Spleen (tissue), 7 donors: ENCODE data around the gene PSMD13.
A peak's percentile ranks its signal among the peaks of the same experiment; 100 is the strongest.

Source experiments
- CTCF ChIP-seq, 11 experiments: fragments of 200-600 bp in 7 of 11; fragments of 450-650 bp in 4 of 11; sonication (generic) in 4 of 11; IDR thresholded peaks in 8 of 11; conservative IDR thresholded peaks in 3 of 11; 1 replicate in 7 of 11; 2 replicates in 4 of 11; pipeline versions ENCODE4 v1.4.0 to v1.8.0; 2016 to 2021; ENCODE audit warnings: antibody characterized with exemption in 11 of 11, inconsistent platforms in 4 of 11, mild to moderate bottlenecking in 1 of 11
- POLR2A ChIP-seq, 3 donors: fragments of 450-650 bp; IDR thresholded peaks; one replicate each; pipeline ENCODE4 v1.5.1; 2017; ENCODE audit warnings: antibody characterized with exemption in 3 of 3, mild to moderate bottlenecking in 1 of 3
- POLR2AphosphoS5 ChIP-seq, 3 donors: sonication (generic); formaldehyde crosslinking; IDR thresholded peaks; one replicate each; pipeline ENCODE4 v1.5.1; 2017; ENCODE audit warnings: antibody characterized with exemption in 3 of 3
- donor health status: DM: no; HTN: no; CAD: no; lungs with moderate emphysema.
- donor health status: DM: no; HTN: no; CAD: no.
- donor health status: DM: no; HTN: no; CAD: no.

DNA sequence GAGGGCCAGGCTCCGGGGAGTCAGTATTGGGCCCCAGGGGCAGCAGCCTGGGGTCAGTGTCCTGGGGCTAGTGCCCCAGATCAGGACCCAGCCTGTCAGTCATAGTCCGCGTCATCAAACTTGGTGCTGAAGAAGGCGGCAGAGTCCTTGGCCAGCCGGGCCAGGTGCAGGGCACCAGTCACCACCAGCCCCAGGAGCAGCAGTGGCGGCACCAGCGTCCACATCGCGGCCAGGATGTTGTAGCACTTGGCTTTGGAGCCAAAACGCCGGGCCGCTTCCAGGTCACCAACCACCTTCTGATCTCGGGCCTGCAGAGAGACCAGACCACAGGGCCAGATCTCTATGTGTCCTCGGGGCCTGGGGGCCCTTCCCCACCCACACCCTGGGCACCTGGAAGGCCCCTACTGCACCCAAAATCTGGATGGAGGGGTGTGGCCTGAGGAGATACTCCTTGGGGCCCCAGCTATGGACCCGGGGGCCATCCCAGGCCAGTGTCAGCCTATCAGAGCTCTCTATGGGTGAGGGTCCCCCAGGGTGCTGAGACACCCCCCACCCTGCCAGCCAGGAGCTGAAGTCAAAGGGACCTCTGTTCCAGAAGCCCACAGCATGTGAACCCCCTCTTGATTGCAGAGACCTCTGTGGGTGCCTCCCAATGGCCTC is 61.8 kb downstream of the PSMD13 start:
- TF ChIP-seq CTCF (IDR thresholded peaks at IDR 0.05 in 8 of 11, conservative IDR thresholded peaks at IDR 0.05 in 3 of 11) = no peak
- TF ChIP-seq POLR2A (IDR thresholded peaks at IDR 0.05) = no peak
- peak; percentile 6 to 70 (median 13) for TF ChIP-seq POLR2AphosphoS5 (IDR thresholded peaks at IDR 0.05)
